ENCODE measurements around the gene HIBCH. TPM values are rescaled to one million over a fixed set of nuclear protein-coding genes. Genes with fewer than 3 reads are reported as not detected.
"Not testable (repeated sequence)": the region's sequence is repeated elsewhere in the genome, so short reads cannot be mapped to it uniquely, and the experiment has no call there.

The HIBCH gene
- total RNA-seq, 2 donors from 2014 or later = 51.4 to 66.1 TPM

- DNase-seq = no peak
- intact Hi-C loops (cut with DNase I, micrococcal nuclease) = no loop called here
- no peak for ATAC-seq
Measured at GRCh38 chr2:190318514-190318913, 1.1 kb downstream of the HIBCH start.

- ATAC-seq (no peak), DNase-seq (no peak)
- intact Hi-C loops (cut with DNase I, micrococcal nuclease) = no loop called here
Measured at GRCh38 chr2:190315273-190315672, 4.4 kb downstream of the HIBCH start.

GRCh38 chr2:190313880-190314279, 5.7 kb downstream of the HIBCH start:
- intact Hi-C loops (cut with DNase I, micrococcal nuclease) = no loop called here
- DNase-seq (no peak), ATAC-seq (peak; percentile 64)

GRCh38 chr2:190312635-190313025, 7.0 kb downstream of the HIBCH start:
- intact Hi-C loops (cut with DNase I, micrococcal nuclease); DNase-seq: not testable (repeated sequence)
- peak; percentile 67 for ATAC-seq

- intact Hi-C loops (cut with DNase I, micrococcal nuclease) = no loop called here
- ATAC-seq (peak; percentile 81), DNase-seq (no peak)
Measured at GRCh38 chr2:190311893-190312634, 7.6 kb downstream of the HIBCH start.

- intact Hi-C loops (cut with DNase I, micrococcal nuclease) = no loop called here
- DNase-seq (no peak), ATAC-seq (no peak)
Measured at GRCh38 chr2:190308031-190308430, 11.6 kb downstream of the HIBCH start.

GRCh38 chr2:190304404-190304803, 15.2 kb downstream of the HIBCH start:
- no peak for DNase-seq
- intact Hi-C loops (cut with DNase I, micrococcal nuclease) = no loop called here

GRCh38 chr2:190303647-190304046, 16.0 kb downstream of the HIBCH start:
- ATAC-seq (no peak), DNase-seq (no peak)
- intact Hi-C loops (cut with DNase I, micrococcal nuclease) = no loop called here

More at GRCh38 chr2:190304404-190304803, 15.2 kb downstream of the HIBCH start:
- no peak for ATAC-seq

GRCh38 chr2:190302052-190302451, 17.6 kb downstream of the HIBCH start:
- intact Hi-C loops (cut with DNase I, micrococcal nuclease) = no loop called here
- no peak for DNase-seq
- no peak for ATAC-seq

GRCh38 chr2:190301032-190301431, 18.6 kb downstream of the HIBCH start:
- DNase-seq (no peak), ATAC-seq (no peak)
- intact Hi-C loops (cut with DNase I, micrococcal nuclease) = no loop called here

- intact Hi-C loops (cut with DNase I, micrococcal nuclease); ATAC-seq; DNase-seq: not testable (repeated sequence)
Measured at GRCh38 chr2:190297880-190298279, 21.7 kb downstream of the HIBCH start.

GRCh38 chr2:190283783-190284182, 35.8 kb downstream of the HIBCH start:
- DNase-seq (no peak), ATAC-seq (no peak)
- intact Hi-C loops (cut with DNase I, micrococcal nuclease) = no loop called here

GRCh38 chr2:190280565-190281350, 38.9 kb downstream of the HIBCH start:
- ATAC-seq (no peak), DNase-seq (no peak)
- intact Hi-C loops (cut with DNase I, micrococcal nuclease) = no loop called here

GRCh38 chr2:190279256-190280134, 40.1 kb downstream of the HIBCH start:
- intact Hi-C loops (cut with DNase I, micrococcal nuclease) = loop anchor here in 1 of 2 donors (10.0 kb wide), 1 partner anchor 195 kb away; no protein-coding TSS in a partner anchor
- not testable (repeated sequence) for ATAC-seq, DNase-seq

- no peak for DNase-seq
- ATAC-seq = peak; percentile 71
- intact Hi-C loops (cut with DNase I, micrococcal nuclease) = loop anchor here in 1 of 2 donors (10.0 kb wide), 1 partner anchor 193 kb away; no protein-coding TSS in a partner anchor
Measured at GRCh38 chr2:190277234-190278112, 42.2 kb downstream of the HIBCH start.

GRCh38 chr2:190272457-190272842, 47.2 kb downstream of the HIBCH start:
- DNase-seq = no peak
- intact Hi-C loops (cut with DNase I, micrococcal nuclease) = loop anchor here in 1 of 2 donors (10.0 kb wide), 1 partner anchor 188 kb away; no protein-coding TSS in a partner anchor
- ATAC-seq = no peak

GRCh38 chr2:190271783-190272456, 47.7 kb downstream of the HIBCH start:
- intact Hi-C loops (cut with DNase I, micrococcal nuclease) = loop anchor here in 1 of 2 donors (10.0 kb wide), 1 partner anchor 187 kb away; no protein-coding TSS in a partner anchor
- ATAC-seq (no peak), DNase-seq (no peak)

Measured in left colon (tissue), 2 donors.